ENCODE results near the gene OR9Q1. TPM values are rescaled to one million over a fixed set of nuclear protein-coding genes. Genes with fewer than 3 reads are reported as not detected.

The OR9Q1 gene
- total and polyA plus RNA-seq, 2 experiments from 2014 or later: not detected

DNA sequence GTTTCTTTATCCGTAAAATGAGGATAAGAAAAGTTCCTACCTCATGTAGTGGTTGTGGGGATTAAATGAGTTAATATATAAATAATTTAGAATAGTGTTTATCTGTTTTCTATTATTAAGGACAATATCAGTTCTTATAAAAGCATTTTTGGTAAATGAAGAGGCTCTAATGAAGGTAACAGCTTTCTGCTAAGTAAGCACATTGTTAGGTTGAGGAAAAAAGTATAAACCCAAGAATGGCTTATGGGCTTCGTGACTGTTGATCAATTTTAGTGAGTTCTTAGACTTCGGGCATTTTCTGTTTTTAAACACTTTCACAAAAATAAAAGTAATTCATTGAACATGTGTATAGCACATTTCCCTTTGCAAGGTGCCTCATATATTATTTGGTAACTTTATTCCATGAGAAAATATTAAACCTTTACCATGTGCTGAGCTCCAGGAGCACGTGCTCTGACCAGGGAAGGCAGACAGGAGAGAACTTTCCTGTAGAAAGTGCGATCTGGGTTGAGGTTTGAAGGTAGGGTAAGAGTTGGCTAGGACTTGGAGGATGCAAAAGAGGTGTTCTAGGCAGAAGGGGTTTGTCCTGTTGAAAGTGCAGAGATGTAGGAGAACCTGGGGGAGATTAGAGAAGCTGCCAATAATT lies 153.9 kb downstream of the OR9Q1 start (continued):
- TF ChIP-seq, protein P1, sequence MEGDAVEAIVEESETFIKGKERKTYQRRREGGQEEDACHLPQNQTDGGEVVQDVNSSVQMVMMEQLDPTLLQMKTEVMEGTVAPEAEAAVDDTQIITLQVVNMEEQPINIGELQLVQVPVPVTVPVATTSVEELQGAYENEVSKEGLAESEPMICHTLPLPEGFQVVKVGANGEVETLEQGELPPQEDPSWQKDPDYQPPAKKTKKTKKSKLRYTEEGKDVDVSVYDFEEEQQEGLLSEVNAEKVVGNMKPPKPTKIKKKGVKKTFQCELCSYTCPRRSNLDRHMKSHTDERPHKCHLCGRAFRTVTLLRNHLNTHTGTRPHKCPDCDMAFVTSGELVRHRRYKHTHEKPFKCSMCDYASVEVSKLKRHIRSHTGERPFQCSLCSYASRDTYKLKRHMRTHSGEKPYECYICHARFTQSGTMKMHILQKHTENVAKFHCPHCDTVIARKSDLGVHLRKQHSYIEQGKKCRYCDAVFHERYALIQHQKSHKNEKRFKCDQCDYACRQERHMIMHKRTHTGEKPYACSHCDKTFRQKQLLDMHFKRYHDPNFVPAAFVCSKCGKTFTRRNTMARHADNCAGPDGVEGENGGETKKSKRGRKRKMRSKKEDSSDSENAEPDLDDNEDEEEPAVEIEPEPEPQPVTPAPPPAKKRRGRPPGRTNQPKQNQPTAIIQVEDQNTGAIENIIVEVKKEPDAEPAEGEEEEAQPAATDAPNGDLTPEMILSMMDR (conservative IDR thresholded peaks at IDR 0.05; ENCODE audit: low read depth in 2 of 2): no peak
- TF ChIP-seq CREB1 (CRISPR knock-in tag; IDR thresholded peaks at IDR 0.05; ENCODE audit: low read depth) (no peak), ZNF331 (CRISPR knock-in tag; IDR thresholded peaks at IDR 0.05; ENCODE audit: low read depth) (no peak)
- TF ChIP-seq, protein P2, sequence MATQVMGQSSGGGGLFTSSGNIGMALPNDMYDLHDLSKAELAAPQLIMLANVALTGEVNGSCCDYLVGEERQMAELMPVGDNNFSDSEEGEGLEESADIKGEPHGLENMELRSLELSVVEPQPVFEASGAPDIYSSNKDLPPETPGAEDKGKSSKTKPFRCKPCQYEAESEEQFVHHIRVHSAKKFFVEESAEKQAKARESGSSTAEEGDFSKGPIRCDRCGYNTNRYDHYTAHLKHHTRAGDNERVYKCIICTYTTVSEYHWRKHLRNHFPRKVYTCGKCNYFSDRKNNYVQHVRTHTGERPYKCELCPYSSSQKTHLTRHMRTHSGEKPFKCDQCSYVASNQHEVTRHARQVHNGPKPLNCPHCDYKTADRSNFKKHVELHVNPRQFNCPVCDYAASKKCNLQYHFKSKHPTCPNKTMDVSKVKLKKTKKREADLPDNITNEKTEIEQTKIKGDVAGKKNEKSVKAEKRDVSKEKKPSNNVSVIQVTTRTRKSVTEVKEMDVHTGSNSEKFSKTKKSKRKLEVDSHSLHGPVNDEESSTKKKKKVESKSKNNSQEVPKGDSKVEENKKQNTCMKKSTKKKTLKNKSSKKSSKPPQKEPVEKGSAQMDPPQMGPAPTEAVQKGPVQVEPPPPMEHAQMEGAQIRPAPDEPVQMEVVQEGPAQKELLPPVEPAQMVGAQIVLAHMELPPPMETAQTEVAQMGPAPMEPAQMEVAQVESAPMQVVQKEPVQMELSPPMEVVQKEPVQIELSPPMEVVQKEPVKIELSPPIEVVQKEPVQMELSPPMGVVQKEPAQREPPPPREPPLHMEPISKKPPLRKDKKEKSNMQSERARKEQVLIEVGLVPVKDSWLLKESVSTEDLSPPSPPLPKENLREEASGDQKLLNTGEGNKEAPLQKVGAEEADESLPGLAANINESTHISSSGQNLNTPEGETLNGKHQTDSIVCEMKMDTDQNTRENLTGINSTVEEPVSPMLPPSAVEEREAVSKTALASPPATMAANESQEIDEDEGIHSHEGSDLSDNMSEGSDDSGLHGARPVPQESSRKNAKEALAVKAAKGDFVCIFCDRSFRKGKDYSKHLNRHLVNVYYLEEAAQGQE (IDR thresholded peaks at IDR 0.05; ENCODE audit: unreplicated experiment): no peak

DNA sequence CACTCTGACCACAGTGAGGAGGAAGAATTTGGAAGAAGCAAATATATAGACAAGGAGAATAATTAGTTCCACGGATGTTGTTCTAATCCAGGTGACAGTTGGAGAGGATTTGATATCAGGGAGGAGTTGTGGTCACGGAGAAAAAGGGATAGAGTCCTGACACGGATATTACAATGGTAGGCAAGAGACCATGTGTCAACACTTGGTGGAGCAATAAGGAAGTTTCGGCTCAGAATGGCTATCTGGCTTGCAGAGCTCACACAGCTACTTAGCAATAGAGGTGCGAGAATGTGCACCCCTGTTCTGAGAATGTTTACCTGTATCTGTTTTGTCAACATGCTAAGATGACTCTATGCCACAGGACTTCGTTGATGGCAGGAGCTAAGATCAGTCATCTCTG lies 154.8 kb downstream of the OR9Q1 start:
- DNase-seq (ENCODE audit: low spot score) (no peak), ATAC-seq (no peak)
- H3K27me3 Mint-ChIP-seq (ENCODE audit: insufficient read depth, low read depth, poor library complexity): no peaks in the 10 kb centered on the region
- no peaks in the 10 kb centered on the region for H3K9me3 Mint-ChIP-seq
- H3K27ac Mint-ChIP-seq: no peak overlapping the region
- Histone ChIP-seq H3K9me2 (ENCODE audit: insufficient read depth) (peaks cover 19% of the 10 kb centered on the region; the same call in 1 of the 2 replicates), H4K20me1 (replicated peaks; ENCODE audit: insufficient read depth) (no peaks in the 10 kb centered on the region), H3K27ac (ENCODE audit: low read depth) (no peak overlapping the region), H3K4me2 (no peak overlapping the region), H3K79me2 (replicated peaks; ENCODE audit: insufficient read depth) (no peaks in the 10 kb centered on the region), H3K4me1 (ENCODE audit: insufficient read depth) (no peaks in the 10 kb centered on the region), H3K27me3 (ENCODE audit: insufficient read depth) (no peaks in the 10 kb centered on the region), H2AFZ (peak overlapping the region; percentile 5; the same call in 1 of the 2 replicates), H3K4me3 (no peak overlapping the region), H3K36me3 (ENCODE audit: insufficient read depth) (no peaks in the 10 kb centered on the region), H3F3A (replicated peaks; ENCODE audit: low read depth) (no peaks in the 10 kb centered on the region)
- peaks cover 5% of the 10 kb centered on the region; the same call in 2 of the 3 replicates for H3K4me1 Mint-ChIP-seq
- H3K4me3 Mint-ChIP-seq: no peak overlapping the region
- H3K36me3 Mint-ChIP-seq (ENCODE audit: low read depth): no peaks in the 10 kb centered on the region
- TF ChIP-seq, protein P3, sequence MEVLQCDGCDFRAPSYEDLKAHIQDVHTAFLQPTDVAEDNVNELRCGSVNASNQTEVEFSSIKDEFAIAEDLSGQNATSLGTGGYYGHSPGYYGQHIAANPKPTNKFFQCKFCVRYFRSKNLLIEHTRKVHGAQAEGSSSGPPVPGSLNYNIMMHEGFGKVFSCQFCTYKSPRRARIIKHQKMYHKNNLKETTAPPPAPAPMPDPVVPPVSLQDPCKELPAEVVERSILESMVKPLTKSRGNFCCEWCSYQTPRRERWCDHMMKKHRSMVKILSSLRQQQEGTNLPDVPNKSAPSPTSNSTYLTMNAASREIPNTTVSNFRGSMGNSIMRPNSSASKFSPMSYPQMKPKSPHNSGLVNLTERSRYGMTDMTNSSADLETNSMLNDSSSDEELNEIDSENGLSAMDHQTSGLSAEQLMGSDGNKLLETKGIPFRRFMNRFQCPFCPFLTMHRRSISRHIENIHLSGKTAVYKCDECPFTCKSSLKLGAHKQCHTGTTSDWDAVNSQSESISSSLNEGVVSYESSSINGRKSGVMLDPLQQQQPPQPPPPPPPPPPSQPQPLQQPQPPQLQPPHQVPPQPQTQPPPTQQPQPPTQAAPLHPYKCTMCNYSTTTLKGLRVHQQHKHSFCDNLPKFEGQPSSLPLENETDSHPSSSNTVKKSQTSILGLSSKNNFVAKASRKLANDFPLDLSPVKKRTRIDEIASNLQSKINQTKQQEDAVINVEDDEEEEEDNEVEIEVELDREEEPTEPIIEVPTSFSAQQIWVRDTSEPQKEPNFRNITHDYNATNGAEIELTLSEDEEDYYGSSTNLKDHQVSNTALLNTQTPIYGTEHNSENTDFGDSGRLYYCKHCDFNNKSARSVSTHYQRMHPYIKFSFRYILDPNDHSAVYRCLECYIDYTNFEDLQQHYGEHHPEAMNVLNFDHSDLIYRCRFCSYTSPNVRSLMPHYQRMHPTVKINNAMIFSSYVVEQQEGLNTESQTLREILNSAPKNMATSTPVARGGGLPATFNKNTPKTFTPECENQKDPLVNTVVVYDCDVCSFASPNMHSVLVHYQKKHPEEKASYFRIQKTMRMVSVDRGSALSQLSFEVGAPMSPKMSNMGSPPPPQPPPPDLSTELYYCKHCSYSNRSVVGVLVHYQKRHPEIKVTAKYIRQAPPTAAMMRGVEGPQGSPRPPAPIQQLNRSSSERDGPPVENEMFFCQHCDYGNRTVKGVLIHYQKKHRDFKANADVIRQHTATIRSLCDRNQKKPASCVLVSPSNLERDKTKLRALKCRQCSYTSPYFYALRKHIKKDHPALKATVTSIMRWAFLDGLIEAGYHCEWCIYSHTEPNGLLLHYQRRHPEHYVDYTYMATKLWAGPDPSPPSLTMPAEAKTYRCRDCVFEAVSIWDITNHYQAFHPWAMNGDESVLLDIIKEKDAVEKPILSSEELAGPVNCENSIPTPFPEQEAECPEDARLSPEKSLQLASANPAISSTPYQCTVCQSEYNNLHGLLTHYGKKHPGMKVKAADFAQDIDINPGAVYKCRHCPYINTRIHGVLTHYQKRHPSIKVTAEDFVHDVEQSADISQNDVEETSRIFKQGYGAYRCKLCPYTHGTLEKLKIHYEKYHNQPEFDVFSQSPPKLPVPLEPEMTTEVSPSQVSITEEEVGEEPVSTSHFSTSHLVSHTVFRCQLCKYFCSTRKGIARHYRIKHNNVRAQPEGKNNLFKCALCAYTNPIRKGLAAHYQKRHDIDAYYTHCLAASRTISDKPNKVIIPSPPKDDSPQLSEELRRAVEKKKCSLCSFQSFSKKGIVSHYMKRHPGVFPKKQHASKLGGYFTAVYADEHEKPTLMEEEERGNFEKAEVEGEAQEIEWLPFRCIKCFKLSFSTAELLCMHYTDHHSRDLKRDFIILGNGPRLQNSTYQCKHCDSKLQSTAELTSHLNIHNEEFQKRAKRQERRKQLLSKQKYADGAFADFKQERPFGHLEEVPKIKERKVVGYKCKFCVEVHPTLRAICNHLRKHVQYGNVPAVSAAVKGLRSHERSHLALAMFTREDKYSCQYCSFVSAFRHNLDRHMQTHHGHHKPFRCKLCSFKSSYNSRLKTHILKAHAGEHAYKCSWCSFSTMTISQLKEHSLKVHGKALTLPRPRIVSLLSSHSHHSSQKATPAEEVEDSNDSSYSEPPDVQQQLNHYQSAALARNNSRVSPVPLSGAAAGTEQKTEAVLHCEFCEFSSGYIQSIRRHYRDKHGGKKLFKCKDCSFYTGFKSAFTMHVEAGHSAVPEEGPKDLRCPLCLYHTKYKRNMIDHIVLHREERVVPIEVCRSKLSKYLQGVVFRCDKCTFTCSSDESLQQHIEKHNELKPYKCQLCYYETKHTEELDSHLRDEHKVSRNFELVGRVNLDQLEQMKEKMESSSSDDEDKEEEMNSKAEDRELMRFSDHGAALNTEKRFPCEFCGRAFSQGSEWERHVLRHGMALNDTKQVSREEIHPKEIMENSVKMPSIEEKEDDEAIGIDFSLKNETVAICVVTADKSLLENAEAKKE (CRISPR knock-in tag; IDR thresholded peaks at IDR 0.05): no peak
- TF ChIP-seq, protein P2 (IDR thresholded peaks at IDR 0.05; ENCODE audit: unreplicated experiment): no peak
- TF ChIP-seq EZH2 (IDR thresholded peaks at IDR 0.05; ENCODE audit: low read depth, unreplicated experiment): no peak
- TF ChIP-seq NANOG (IDR thresholded peaks at IDR 0.05; ENCODE audit: borderline replicate concordance): no peak
- TF ChIP-seq STAT1 (IDR thresholded peaks at IDR 0.05; ENCODE audit: unreplicated experiment): no peak
- TF ChIP-seq ZNF331 (CRISPR knock-in tag; IDR thresholded peaks at IDR 0.05; ENCODE audit: low read depth): no peak

Measured in GM23338 (cell line).